DOHH2 (cell line): Measurements from ENCODE around the gene DCLK1.

ENCODE experiments used
- H3F3A ChIP-seq: fragments of 200-600 bp; sonication (generic), shearing (Covaris generic); 2 replicates; pipeline ENCODE4 v1.6.0; 2016; ENCODE audit warnings: antibody characterized with exemption, mild to moderate bottlenecking; ENCODE audit not compliant: control insufficient read depth, insufficient read depth
- H3K27ac ChIP-seq: fragments of 200-600 bp; sonication (generic); 2 replicates; pipeline ENCODE4 v1.5.1; 2014; ENCODE audit warnings: low read depth, mild to moderate bottlenecking, low read length, moderate library complexity
- H3K27me3 ChIP-seq: fragments of 200-600 bp; sonication (generic); 2 replicates; pipeline ENCODE4 v1.6.1; 2014; ENCODE audit warnings: mild to moderate bottlenecking, low read length, mixed read lengths; ENCODE audit not compliant: control insufficient read depth
- H3K36me3 ChIP-seq: fragments of 200-600 bp; sonication (generic); 2 replicates; pipeline ENCODE4 v1.6.1; 2014; ENCODE audit warnings: mild to moderate bottlenecking, low read length, moderate library complexity, mixed read lengths; ENCODE audit not compliant: control insufficient read depth
- H3K4me1 ChIP-seq: fragments of 200-600 bp; sonication (generic); 2 replicates; pipeline ENCODE4 v1.6.1; 2014; ENCODE audit warnings: mild to moderate bottlenecking, low read length, mixed read lengths; ENCODE audit not compliant: control insufficient read depth
- H3K4me2 ChIP-seq: fragments of 200-600 bp; sonication (generic); 2 replicates; pipeline ENCODE4 v1.6.0; 2014; ENCODE audit warnings: mild to moderate bottlenecking, low read length, moderate library complexity
- H3K4me3 ChIP-seq: fragments of 200-600 bp; sonication (generic); 2 replicates; pipeline ENCODE4 v1.5.1; 2014; ENCODE audit warnings: mild to moderate bottlenecking, low read length, mixed read lengths
- H3K79me2 ChIP-seq: fragments of 200-600 bp; sonication (generic); 2 replicates; pipeline ENCODE4 v1.6.1; 2014; ENCODE audit warnings: mild to moderate bottlenecking, low read length, mixed read lengths; ENCODE audit not compliant: control insufficient read depth
- H3K9me2 ChIP-seq: fragments of 200-600 bp; sonication (generic); replicated peaks from 2 replicates; pipeline ENCODE4 v1.6.1; 2014; ENCODE audit warnings: mild to moderate bottlenecking, low read length, mixed read lengths; ENCODE audit not compliant: control insufficient read depth
- H3K9me3 ChIP-seq: fragments of 200-600 bp; sonication (generic); 2 replicates; pipeline ENCODE4 v1.6.1; 2014; ENCODE audit warnings: antibody characterized with exemption, low read length, mixed read lengths; ENCODE audit not compliant: control insufficient read depth, insufficient read depth
- H4K20me1 ChIP-seq: fragments of 200-600 bp; sonication (generic); 2 replicates; pipeline ENCODE4 v1.6.0; 2014; ENCODE audit warnings: low read depth, mild to moderate bottlenecking, antibody characterized with exemption, low read length, moderate library complexity; ENCODE audit not compliant: control insufficient read depth, insufficient read depth
- EZH2phosphoT487 ChIP-seq: fragments of 200-600 bp; sonication (generic); IDR thresholded peaks from 2 replicates; pipeline ENCODE4 v1.6.1; 2017; ENCODE audit warnings: borderline replicate concordance, mild to moderate bottlenecking, antibody characterized with exemption, low read length, moderate library complexity, mixed read lengths
- TF ChIP-seq, protein P1 (sequence below): fragments of 200-600 bp; sonication (generic); IDR thresholded peaks from one replicate; pipeline ENCODE4 v1.5.1; 2014; ENCODE audit warnings: antibody characterized with exemption, mild to moderate bottlenecking, low read depth, low read length; ENCODE audit not compliant: poor library complexity, severe bottlenecking

DCLK1 gene

DNA sequence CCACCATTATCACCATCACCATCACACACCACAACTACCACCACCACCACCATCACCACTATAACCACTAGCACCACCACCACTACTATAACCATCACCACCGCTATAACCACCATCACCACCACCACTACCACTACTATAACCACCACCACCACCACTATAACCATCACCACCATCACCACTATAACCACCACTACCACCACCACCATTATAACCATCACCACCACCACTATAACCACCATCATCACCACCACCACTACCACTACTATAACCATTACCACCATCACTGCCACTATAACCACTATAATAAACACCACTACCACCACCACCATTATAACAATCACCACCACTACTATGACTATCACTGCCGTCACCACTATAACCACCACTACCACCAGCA is 173.2 kb downstream of the DCLK1 start:
- no peaks in the 10 kb centered on the region for H3F3A ChIP-seq
- no peak overlapping the region for H3K4me2 ChIP-seq
- H3K79me2 ChIP-seq: no peaks in the 10 kb centered on the region
- peaks cover 6% of the 10 kb centered on the region; the same call in 1 of the 2 replicates for H3K9me3 ChIP-seq
- H3K4me3 ChIP-seq: no peak overlapping the region
- no peaks in the 10 kb centered on the region for H4K20me1 ChIP-seq
- no peak for TF ChIP-seq EZH2phosphoT487
- H3K4me1 ChIP-seq: no peaks in the 10 kb centered on the region
- no peaks in the 10 kb centered on the region for H3K36me3 ChIP-seq
- H3K9me2 ChIP-seq: no peaks in the 10 kb centered on the region
- H3K27me3 ChIP-seq: no peaks in the 10 kb centered on the region
- no peak overlapping the region for H3K27ac ChIP-seq

DNA sequence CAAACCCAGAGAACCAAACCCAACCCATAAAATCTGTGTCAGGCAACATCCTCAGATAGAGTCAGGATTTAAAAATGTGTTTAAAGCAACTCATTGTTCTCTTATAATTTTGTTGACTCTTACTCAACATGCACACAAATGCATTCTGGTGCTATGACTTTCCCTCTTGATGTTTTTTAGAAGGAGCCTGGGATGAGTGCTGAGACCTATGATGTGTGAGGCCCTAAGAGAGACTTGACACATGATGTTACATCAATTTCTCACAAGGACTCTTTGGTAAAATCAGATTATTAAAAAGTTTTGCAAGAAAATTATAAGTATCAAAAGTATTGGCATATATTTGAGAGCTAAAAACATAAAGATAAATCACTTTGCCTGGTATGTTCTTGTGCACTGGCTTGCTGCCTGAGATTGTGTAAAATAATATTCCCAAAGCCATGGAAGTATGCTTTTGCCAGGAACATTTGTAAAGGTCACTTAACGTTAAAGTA is 173.9 kb downstream of the DCLK1 start:
- Histone ChIP-seq H3K27ac (no peak overlapping the region), H4K20me1 (no peaks in the 10 kb centered on the region), H3K4me1 (no peaks in the 10 kb centered on the region), H3K4me3 (no peak overlapping the region), H3K36me3 (no peaks in the 10 kb centered on the region), H3K9me2 (no peaks in the 10 kb centered on the region), H3K4me2 (no peak overlapping the region), H3K9me3 (peaks cover 6% of the 10 kb centered on the region; the same call in 1 of the 2 replicates), H3K27me3 (no peaks in the 10 kb centered on the region), H3K79me2 (no peaks in the 10 kb centered on the region), H3F3A (no peaks in the 10 kb centered on the region)
- TF ChIP-seq EZH2phosphoT487: no peak
- TF ChIP-seq, protein P1, sequence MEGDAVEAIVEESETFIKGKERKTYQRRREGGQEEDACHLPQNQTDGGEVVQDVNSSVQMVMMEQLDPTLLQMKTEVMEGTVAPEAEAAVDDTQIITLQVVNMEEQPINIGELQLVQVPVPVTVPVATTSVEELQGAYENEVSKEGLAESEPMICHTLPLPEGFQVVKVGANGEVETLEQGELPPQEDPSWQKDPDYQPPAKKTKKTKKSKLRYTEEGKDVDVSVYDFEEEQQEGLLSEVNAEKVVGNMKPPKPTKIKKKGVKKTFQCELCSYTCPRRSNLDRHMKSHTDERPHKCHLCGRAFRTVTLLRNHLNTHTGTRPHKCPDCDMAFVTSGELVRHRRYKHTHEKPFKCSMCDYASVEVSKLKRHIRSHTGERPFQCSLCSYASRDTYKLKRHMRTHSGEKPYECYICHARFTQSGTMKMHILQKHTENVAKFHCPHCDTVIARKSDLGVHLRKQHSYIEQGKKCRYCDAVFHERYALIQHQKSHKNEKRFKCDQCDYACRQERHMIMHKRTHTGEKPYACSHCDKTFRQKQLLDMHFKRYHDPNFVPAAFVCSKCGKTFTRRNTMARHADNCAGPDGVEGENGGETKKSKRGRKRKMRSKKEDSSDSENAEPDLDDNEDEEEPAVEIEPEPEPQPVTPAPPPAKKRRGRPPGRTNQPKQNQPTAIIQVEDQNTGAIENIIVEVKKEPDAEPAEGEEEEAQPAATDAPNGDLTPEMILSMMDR: no peak

DNA sequence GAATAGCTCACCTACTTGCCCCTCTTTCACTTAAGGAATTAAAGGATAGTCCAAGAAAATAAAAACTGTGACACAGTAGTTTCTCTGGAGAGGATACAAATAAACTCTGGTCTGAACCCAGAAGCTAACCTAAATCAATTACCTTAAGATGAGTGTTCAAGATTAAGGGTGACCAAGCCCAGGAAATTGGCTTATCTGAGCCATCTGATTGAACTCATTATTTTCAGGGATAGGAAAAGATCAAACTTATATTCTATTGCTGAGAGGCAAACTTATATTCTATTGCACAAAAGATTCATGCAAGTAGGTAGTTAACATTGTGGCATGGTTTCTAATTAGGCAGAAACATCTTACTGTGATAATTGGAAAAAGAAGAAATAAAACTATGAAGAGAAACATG is 175.1 kb downstream of the DCLK1 start:
- H3K79me2 ChIP-seq: no peaks in the 10 kb centered on the region
- peaks cover 6% of the 10 kb centered on the region; the same call in 1 of the 2 replicates for H3K9me3 ChIP-seq
- no peak overlapping the region for H3K4me2 ChIP-seq
- H4K20me1 ChIP-seq: no peaks in the 10 kb centered on the region
- H3K36me3 ChIP-seq: no peaks in the 10 kb centered on the region
- H3F3A ChIP-seq: no peaks in the 10 kb centered on the region
- H3K4me1 ChIP-seq: no peaks in the 10 kb centered on the region
- H3K4me3 ChIP-seq: no peak overlapping the region
- H3K27ac ChIP-seq: no peak overlapping the region
- H3K9me2 ChIP-seq: no peaks in the 10 kb centered on the region
- H3K27me3 ChIP-seq: no peaks in the 10 kb centered on the region
- TF ChIP-seq, protein P1: no peak
- no peak for TF ChIP-seq EZH2phosphoT487

DNA sequence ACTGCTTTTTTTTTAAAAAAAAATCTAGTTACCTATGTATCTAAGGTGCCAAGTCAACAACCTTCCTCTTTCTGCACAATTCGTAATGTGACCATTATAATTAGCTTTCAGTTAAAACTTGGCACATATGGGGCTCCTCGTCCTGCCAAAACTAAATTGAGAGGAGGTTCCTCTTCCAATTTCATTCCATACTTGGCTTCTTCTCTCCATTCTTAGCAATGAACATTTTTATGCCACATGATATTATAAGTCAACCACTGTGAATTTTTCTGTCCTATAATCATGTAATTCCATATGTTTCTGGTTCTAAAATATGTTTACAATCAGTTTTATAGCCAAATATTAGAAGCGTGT is 177.0 kb downstream of the DCLK1 start:
- H3K79me2 ChIP-seq: no peaks in the 10 kb centered on the region
- H3K4me2 ChIP-seq: no peak overlapping the region
- peaks cover 6% of the 10 kb centered on the region; the same call in 1 of the 2 replicates for H3K9me3 ChIP-seq
- no peaks in the 10 kb centered on the region for H3K27me3 ChIP-seq
- H3K36me3 ChIP-seq: no peaks in the 10 kb centered on the region
- H3F3A ChIP-seq: no peaks in the 10 kb centered on the region
- H3K9me2 ChIP-seq: no peaks in the 10 kb centered on the region
- no peaks in the 10 kb centered on the region for H3K4me1 ChIP-seq
- no peak overlapping the region for H3K4me3 ChIP-seq
- no peaks in the 10 kb centered on the region for H4K20me1 ChIP-seq
- TF ChIP-seq, protein P1: no peak
- no peak overlapping the region for H3K27ac ChIP-seq
